Spinal cord (tissue), 10 donors: ENCODE measurements around the gene MED9. TPM values are rescaled to one million over a fixed set of nuclear protein-coding genes. Genes with fewer than 3 reads are reported as not detected.
A peak's percentile ranks its signal among the peaks of the same experiment; 100 is the strongest.
"Not testable (repeated sequence)": the region's sequence is repeated elsewhere in the genome, so short reads cannot be mapped to it uniquely, and the experiment has no call there.

Experiments used
- DNase-seq, 6 donors: peaks; one replicate each; pipeline versions ENCODE4 v3.0.0 to v3.0.0-alpha.2; 2013 to 2015; ENCODE audit warnings: low spot score in 6 of 6, low read depth in 4 of 6
- H3K27ac ChIP-seq: one replicate; pipeline ENCODE4 v1.5.1; 2013; ENCODE audit warnings: low read depth, low read length, control low read depth
- H3K27me3 ChIP-seq: one replicate; pipeline ENCODE4 v1.6.1; 2013; ENCODE audit warnings: low read length; ENCODE audit not compliant: control insufficient read depth, insufficient read depth
- H3K36me3 ChIP-seq: one replicate; pipeline ENCODE4 v1.6.1; 2013; ENCODE audit warnings: low read length; ENCODE audit not compliant: control insufficient read depth, insufficient read depth
- H3K4me1 ChIP-seq: one replicate; pipeline ENCODE4 v1.6.1; 2013; ENCODE audit warnings: low read length; ENCODE audit not compliant: control insufficient read depth, insufficient read depth
- H3K4me3 ChIP-seq: one replicate; pipeline ENCODE4 v1.5.1; 2013; ENCODE audit warnings: low read depth, low read length, control low read depth
- H3K9me3 ChIP-seq: one replicate; pipeline ENCODE4 v1.6.1; 2013; ENCODE audit warnings: low read length; ENCODE audit not compliant: control insufficient read depth, insufficient read depth
- WGBS: methylation state at CpG from one replicate; pipeline ENCODE4 v1.1.5; 2013; ENCODE audit warnings: missing lambda C conversion rate; ENCODE audit not compliant: insufficient coverage; 5-methylcytosine and 5-hydroxymethylcytosine counted together
- polyA plus RNA-seq, 2 donors: library from polyadenylated mRNA; unstranded; fragments of 120-200 nt; gene quantifications; one replicate each; pipeline ENCODE4 v1.2.1, GENCODE V29; 2013; ENCODE audit not compliant: insufficient read length in 2 of 2
- total RNA-seq, 2 donors: library from RNA; depleted of rRNA in 1 of 2; stranded (reverse); fragments of 120-200 nt in 1 of 2; fragments of >200 nt in 1 of 2; gene quantifications; one replicate each; pipeline versions ENCODE4 v1.2.3 to v1.2.4, GENCODE V29; 2013 to 2014
- donor health status: healthy.

MED9 gene
- total and polyA plus RNA-seq, 4 donors: 12.3 to 22.7 (median 18.3) TPM

GRCh38 chr17:17480593-17481148, 3.9 kb downstream of the MED9 start:
- Histone ChIP-seq H3K4me3 (no peak overlapping the region), H3K4me1 (peaks cover 11% of the 10 kb centered on the region), H3K27ac (no peak overlapping the region), H3K36me3 (peaks cover 22% of the 10 kb centered on the region), H3K27me3 (no peaks in the 10 kb centered on the region), H3K9me3 (no peaks in the 10 kb centered on the region)
- no peak for DNase-seq
- WGBS: 94% methylated on average over 6 of the region's 6 CpGs

- H3K27me3 ChIP-seq: no peaks in the 10 kb centered on the region
- peaks cover 11% of the 10 kb centered on the region for H3K4me1 ChIP-seq
- H3K4me3 ChIP-seq: no peak overlapping the region
- H3K27ac ChIP-seq: no peak overlapping the region
- no peak for DNase-seq
- WGBS: 88% methylated on average over 1 of the region's 5 CpGs
- no peaks in the 10 kb centered on the region for H3K9me3 ChIP-seq
- peaks cover 29% of the 10 kb centered on the region for H3K36me3 ChIP-seq
Measured at GRCh38 chr17:17481860-17482259, 5.1 kb downstream of the MED9 start.

- H3K27me3 ChIP-seq: no peaks in the 10 kb centered on the region
- no peak overlapping the region for H3K4me3 ChIP-seq
- no peak for DNase-seq
- H3K9me3 ChIP-seq: no peaks in the 10 kb centered on the region
- peaks cover 1% of the 10 kb centered on the region for H3K4me1 ChIP-seq
- no peak overlapping the region for H3K27ac ChIP-seq
- WGBS: 83% methylated on average over 11 of the region's 12 CpGs
- peaks cover 36% of the 10 kb centered on the region for H3K36me3 ChIP-seq
Measured at GRCh38 chr17:17484451-17484899, 7.7 kb downstream of the MED9 start.

- no peak overlapping the region for H3K4me3 ChIP-seq
- no peak overlapping the region for H3K27ac ChIP-seq
- H3K27me3 ChIP-seq: no peaks in the 10 kb centered on the region
- WGBS: 93% methylated on average over 6 of the region's 6 CpGs
- peaks cover 34% of the 10 kb centered on the region for H3K36me3 ChIP-seq
- DNase-seq: no peak
- H3K9me3 ChIP-seq: no peaks in the 10 kb centered on the region
- H3K4me1 ChIP-seq: no peaks in the 10 kb centered on the region
Measured at GRCh38 chr17:17485420-17485819, 8.6 kb downstream of the MED9 start.

- not testable (repeated sequence) for H3K27ac ChIP-seq, H3K4me1 ChIP-seq, H3K4me3 ChIP-seq, H3K27me3 ChIP-seq, DNase-seq, H3K9me3 ChIP-seq
- H3K36me3 ChIP-seq: peaks cover 31% of the 10 kb centered on the region
- over 99% methylated on average over 19 of the region's 23 CpGs for WGBS
Measured at GRCh38 chr17:17486416-17486815, 9.6 kb downstream of the MED9 start.

GRCh38 chr17:17487998-17488397, 11.2 kb downstream of the MED9 start:
- DNase-seq: no peak
- no peaks in the 10 kb centered on the region for H3K9me3 ChIP-seq
- peaks cover 5% of the 10 kb centered on the region for H3K4me1 ChIP-seq
- H3K27ac ChIP-seq: no peak overlapping the region
- no peak overlapping the region for H3K4me3 ChIP-seq
- H3K36me3 ChIP-seq: peaks cover 44% of the 10 kb centered on the region
- no peaks in the 10 kb centered on the region for H3K27me3 ChIP-seq
- 100% methylated on average over 2 of the region's 2 CpGs for WGBS

- no peak overlapping the region for H3K4me3 ChIP-seq
- DNase-seq: no peak
- H3K9me3 ChIP-seq: no peaks in the 10 kb centered on the region
- peaks cover 34% of the 10 kb centered on the region for H3K36me3 ChIP-seq
- WGBS: 73% methylated on average over 10 of the region's 10 CpGs
- no peak overlapping the region for H3K27ac ChIP-seq
- peaks cover 32% of the 10 kb centered on the region for H3K4me1 ChIP-seq
- no peaks in the 10 kb centered on the region for H3K27me3 ChIP-seq
Measured at GRCh38 chr17:17491031-17491471, 14.3 kb downstream of the MED9 start.

- Histone ChIP-seq H3K4me3 (no peak overlapping the region), H3K27ac (no peak overlapping the region), H3K9me3 (no peaks in the 10 kb centered on the region), H3K36me3 (peaks cover 29% of the 10 kb centered on the region), H3K27me3 (no peaks in the 10 kb centered on the region), H3K4me1 (peaks cover 33% of the 10 kb centered on the region)
- WGBS: 82% methylated on average over 12 of the region's 17 CpGs
- peak in 1 of 6 donors; percentile 83 for DNase-seq
Measured at GRCh38 chr17:17491546-17491988, 14.8 kb downstream of the MED9 start.

- Histone ChIP-seq H3K9me3 (no peaks in the 10 kb centered on the region), H3K4me3 (no peak overlapping the region), H3K4me1 (peaks cover 36% of the 10 kb centered on the region), H3K27me3 (no peaks in the 10 kb centered on the region), H3K36me3 (peaks cover 28% of the 10 kb centered on the region), H3K27ac (no peak overlapping the region)
- DNase-seq: no peak
- WGBS: 78% methylated on average over 11 of the region's 11 CpGs
Measured at GRCh38 chr17:17492085-17492484, 15.3 kb downstream of the MED9 start.

GRCh38 chr17:17492571-17492970, 15.8 kb downstream of the MED9 start:
- WGBS: 84% methylated on average over 8 of the region's 9 CpGs
- Histone ChIP-seq H3K9me3 (no peaks in the 10 kb centered on the region), H3K4me1 (peaks cover 41% of the 10 kb centered on the region), H3K4me3 (no peak overlapping the region), H3K27ac (no peak overlapping the region), H3K36me3 (peaks cover 28% of the 10 kb centered on the region), H3K27me3 (no peaks in the 10 kb centered on the region)
- DNase-seq: no peak
